HCT116 (cell line): ENCODE results near the gene INSYN1. TPM values are rescaled to one million over a fixed set of nuclear protein-coding genes. Genes with fewer than 3 reads are reported as not detected.

Experiments
- ATAC-seq: fragments of 200-7000 bp; cut with Tn5 transposase; 2 replicates; pipeline ENCODE4 v1.9.1; 2020; ENCODE audit warnings: mild to moderate bottlenecking, moderate library complexity
- BruUV-seq: library from RNA; stranded (reverse); fragments of 400-500 nt; replicated peaks from 2 replicates; lab custom pipeline; 2021; lab: Mats Ljungman, UMichigan
- CTCF ChIA-PET: fragments of 300-600 bp; sonication (Branson Sonifier 250); formaldehyde crosslinking; loops from one replicate; lab custom pipeline; 2021; ENCODE audit warnings: antibody characterized with exemption; lab: Charles Lee
- POLR2A ChIA-PET: fragments of 300-600, 350-600 bp; sonication (Branson Sonifier 250); formaldehyde crosslinking; loops from one replicate; lab custom pipeline; 2021; ENCODE audit warnings: antibody characterized with exemption; lab: Charles Lee
- RAD21 ChIA-PET, 2 experiments: fragments of 300-600 bp; sonication (Branson Sonifier 250); formaldehyde crosslinking; loops; one replicate each; lab custom pipeline; 2023; ENCODE audit warnings: low total read pairs in 2 of 2; ENCODE audit not compliant: uncharacterized antibody in 2 of 2, unreplicated experiment in 2 of 2, low non-redundant PET in 1 of 2; lab: Charles Lee
- DNase-seq: peaks from one replicate; pipeline ENCODE4 v3.0.0-alpha.2; 2010; ENCODE audit warnings: low read depth, low spot score
- H2AFZ ChIP-seq: fragments of 200-600 bp; shearing (Covaris generic), sonication (generic); 2 replicates; pipeline ENCODE4 v1.6.1; 2017; ENCODE audit warnings: low read depth, mixed run types, mixed read lengths, antibody characterized with exemption, low read length; ENCODE audit not compliant: poor library complexity, severe bottlenecking
- H3K27ac ChIP-seq: 2 replicates; pipeline ENCODE4 v1.5.1; 2012; ENCODE audit warnings: low read depth, low read length
- H3K27me3 ChIP-seq: fragments of 200-600 bp; sonication (generic); 2 replicates; pipeline ENCODE4 v1.6.1; 2016; ENCODE audit warnings: mixed run types, low read length, mixed read lengths; ENCODE audit not compliant: insufficient read depth
- H3K36me3 ChIP-seq, 2 experiments: fragments of 200-500 bp in 1 of 2; fragments of 200-600 bp in 1 of 2; sonication (Bioruptor generic) in 1 of 2; sonication (generic) in 1 of 2; 2 replicates each; pipeline versions ENCODE4 v1.5.1 to v1.6.1; 2014 to 2016; ENCODE audit warnings: low read length in 2 of 2, inconsistent platforms in 1 of 2, mixed read lengths in 1 of 2, mixed run types in 1 of 2; ENCODE audit not compliant: insufficient read depth in 2 of 2, control insufficient read depth in 1 of 2
- H3K4me1 ChIP-seq, 2 experiments: fragments of 200-600 bp in 1 of 2; sonication (generic) in 1 of 2; 2 replicates each; pipeline versions ENCODE4 v1.5.1 to v1.6.1; 2012 to 2017; ENCODE audit warnings: low read length in 2 of 2, inconsistent platforms in 1 of 2, mild to moderate bottlenecking in 1 of 2, mixed read lengths in 1 of 2, mixed run types in 1 of 2, moderate library complexity in 1 of 2; ENCODE audit not compliant: insufficient read depth in 2 of 2, control insufficient read depth in 1 of 2
- H3K4me2 ChIP-seq: fragments of 200-600 bp; sonication (generic); 2 replicates; pipeline ENCODE4 v1.6.1; 2017; ENCODE audit warnings: mixed run types, low read length, mixed read lengths
- H3K4me3 ChIP-seq, 2 experiments: fragments of 200-600 bp in 1 of 2; sonication (generic) in 1 of 2; replicated peaks in 1 of 2; 2 replicates each; pipeline ENCODE4 v1.5.1; 2011 to 2016; ENCODE audit warnings: low read length in 2 of 2, control low read depth in 1 of 2, low read depth in 1 of 2, mild to moderate bottlenecking in 1 of 2, mixed read lengths in 1 of 2, mixed run types in 1 of 2
- H3K79me2 ChIP-seq: fragments of 200-600 bp; sonication (generic); 2 replicates; pipeline ENCODE4 v1.6.1; 2017; ENCODE audit warnings: mild to moderate bottlenecking, mixed run types, low read length, moderate library complexity, mixed read lengths; ENCODE audit not compliant: insufficient read depth
- H3K9ac ChIP-seq: fragments of 200-600 bp; sonication (generic); 2 replicates; pipeline ENCODE4 v1.6.1; 2016; ENCODE audit warnings: low read length, mixed read lengths
- H3K9me2 ChIP-seq: fragments of 200-600 bp; sonication (generic), shearing (Covaris generic); 2 replicates; pipeline ENCODE4 v1.6.1; 2017; ENCODE audit warnings: mixed run types, mild to moderate bottlenecking, moderate library complexity; ENCODE audit not compliant: insufficient read depth
- H3K9me3 ChIP-seq, 2 experiments: fragments of 200-500 bp in 1 of 2; fragments of 200-600 bp in 1 of 2; sonication (Bioruptor generic) in 1 of 2; sonication (generic) in 1 of 2; 2 replicates each; pipeline ENCODE4 v1.6.1; 2014 to 2017; ENCODE audit warnings: low read length in 2 of 2, mixed read lengths in 2 of 2, inconsistent platforms in 1 of 2, low read depth in 1 of 2, mild to moderate bottlenecking in 1 of 2, mixed run types in 1 of 2, moderate library complexity in 1 of 2; ENCODE audit not compliant: control insufficient read depth in 1 of 2, insufficient read depth in 1 of 2
- H4K20me1 ChIP-seq: fragments of 200-600 bp; sonication (generic), shearing (Covaris generic); 2 replicates; pipeline ENCODE4 v1.6.1; 2017; ENCODE audit warnings: mixed run types, mild to moderate bottlenecking, moderate library complexity; ENCODE audit not compliant: insufficient read depth
- ATF3 ChIP-seq: IDR thresholded peaks from 2 replicates; pipeline ENCODE4 v1.6.1; 2012
- CBX3 ChIP-seq: IDR thresholded peaks from 2 replicates; pipeline ENCODE4 v1.6.1; 2012; ENCODE audit warnings: low read depth
- CEBPB ChIP-seq: IDR thresholded peaks from 2 replicates; pipeline ENCODE4 v1.6.1; 2012; ENCODE audit warnings: low read depth
- CTCF ChIP-seq, 3 experiments: fragments of 200-600 bp in 1 of 3; sonication (generic) in 1 of 3; IDR thresholded peaks in 2 of 3; conservative IDR thresholded peaks in 1 of 3; 2 replicates each; pipeline ENCODE4 v1.5.1; 2012 to 2017; ENCODE audit warnings: low read depth in 2 of 3, low read length in 2 of 3, antibody characterized with exemption in 1 of 3, borderline replicate concordance in 1 of 3, control low read depth in 1 of 3, mild to moderate bottlenecking in 1 of 3, mixed read lengths in 1 of 3, mixed run types in 1 of 3, moderate library complexity in 1 of 3; ENCODE audit not compliant: insufficient read depth in 1 of 3
- EGR1 ChIP-seq: IDR thresholded peaks from 2 replicates; pipeline ENCODE4 v1.6.1; 2012; ENCODE audit warnings: low read depth
- ELF1 ChIP-seq: IDR thresholded peaks from 2 replicates; pipeline ENCODE4 v1.6.1; 2012; ENCODE audit warnings: low read depth, borderline replicate concordance
- EZH2 ChIP-seq: fragments of 200-600 bp; sonication (generic); IDR thresholded peaks from 2 replicates; pipeline ENCODE4 v1.6.1; 2017; ENCODE audit warnings: antibody characterized with exemption, mixed run types
- EZH2phosphoT487 ChIP-seq: fragments of 200-600 bp; IDR thresholded peaks from 2 replicates; pipeline ENCODE4 v1.6.1; 2018; ENCODE audit warnings: antibody characterized with exemption, borderline replicate concordance
- FOSL1 ChIP-seq: IDR thresholded peaks from 2 replicates; pipeline ENCODE4 v1.6.1; 2012; ENCODE audit warnings: low read depth
- JUND ChIP-seq: IDR thresholded peaks from 2 replicates; pipeline ENCODE4 v1.6.1; 2012
- MAX ChIP-seq: IDR thresholded peaks from 2 replicates; pipeline ENCODE4 v1.6.1; 2012
- POLR2A ChIP-seq: IDR thresholded peaks from 2 replicates; pipeline ENCODE4 v1.7.0; 2011; ENCODE audit warnings: borderline replicate concordance; ENCODE audit not compliant: insufficient read depth, insufficient read length; ENCODE audit errors: extremely low read depth
- REST ChIP-seq: IDR thresholded peaks from 2 replicates; pipeline ENCODE4 v1.6.1; 2012; ENCODE audit warnings: low read depth
- SIN3A ChIP-seq: IDR thresholded peaks from 2 replicates; pipeline ENCODE4 v1.6.1; 2012; ENCODE audit warnings: low read depth
- SP1 ChIP-seq: IDR thresholded peaks from 2 replicates; pipeline ENCODE4 v1.6.1; 2012; ENCODE audit warnings: low read depth
- TCF7L2 ChIP-seq: IDR thresholded peaks from 2 replicates; pipeline ENCODE4 v1.7.0; 2011; ENCODE audit warnings: borderline replicate concordance, inconsistent platforms; ENCODE audit not compliant: insufficient read depth, insufficient read length; ENCODE audit errors: extremely low read depth
- YY1 ChIP-seq: IDR thresholded peaks from 2 replicates; pipeline ENCODE4 v1.6.1; 2011; ENCODE audit warnings: low read length, low read depth, moderate library complexity, mild to moderate bottlenecking; ENCODE audit not compliant: insufficient replicate concordance; ENCODE audit errors: extremely low read depth
- ZBTB33 ChIP-seq: IDR thresholded peaks from 2 replicates; pipeline ENCODE4 v1.6.1; 2011; ENCODE audit warnings: mild to moderate bottlenecking, low read length, moderate library complexity; ENCODE audit not compliant: insufficient replicate concordance; ENCODE audit errors: extremely low read depth
- ZFX ChIP-seq: fragments of 450-650 bp; IDR thresholded peaks from 2 replicates; pipeline ENCODE4 v1.6.1; 2017
- ZNF274 ChIP-seq: fragments of 200-500 bp; sonication (Bioruptor generic); IDR thresholded peaks from 2 replicates; pipeline ENCODE4 v1.6.1; 2014; ENCODE audit warnings: mild to moderate bottlenecking, low read depth, low read length, inconsistent platforms
- intact Hi-C: fragments of 100-400 bp; cut with micrococcal nuclease; formaldehyde crosslinking; loops from 2 replicates; pipeline ENCODE4 v1.10.0; 2022
- total RNA-seq: library from RNA; stranded (reverse); gene quantifications from one replicate; pipeline ENCODE4 v1.2.1, GENCODE V29; 2021; ENCODE audit not compliant: unreplicated experiment

INSYN1 gene
- total RNA-seq, 1 experiment from 2014 or later, result 2.0 TPM

GRCh38 chr15:73745073-73745472 lies 8.1 kb downstream of the INSYN1 start (continued):
- TF ChIP-seq EZH2 (no peak), YY1 (no peak), EZH2phosphoT487 (no peak)

- Histone ChIP-seq H3K4me1 (peaks cover 7 to 11% of the 10 kb centered on the region in 2 experiments), H3K27me3 (no peaks in the 10 kb centered on the region), H3K4me3 (no peak overlapping the region), H3K79me2 (no peaks in the 10 kb centered on the region), H3K9ac (no peak overlapping the region), H3K36me3 (no peaks in the 10 kb centered on the region), H4K20me1 (no peaks in the 10 kb centered on the region), H3K27ac (no peak overlapping the region), H3K4me2 (no peak overlapping the region), H2AFZ (no peak overlapping the region), H3K9me3 (no peaks in the 10 kb centered on the region), H3K9me2 (no peaks in the 10 kb centered on the region)
- ChIA-PET CTCF (no interaction called here), POLR2A (no interaction called here), RAD21 (no interaction called here)
- no TSS peak for BruUV-seq
- intact Hi-C loops, result no loop called here
- ATAC-seq, result no peak
- DNase-seq, result no peak
- TF ChIP-seq ZNF274, result no peak
- no peak for TF ChIP-seq FOSL1
- no peak for TF ChIP-seq CTCF (IDR thresholded peaks at IDR 0.05 in 2 of 3, conservative IDR thresholded peaks at IDR 0.05 in 1 of 3; ENCODE audit: borderline replicate concordance in 1 of 3, insufficient read depth in 1 of 3, low read depth in 2 of 3, low read length in 2 of 3)
- TF ChIP-seq REST, result no peak
- TF ChIP-seq EGR1, result no peak
- TF ChIP-seq EZH2, result no peak
- TF ChIP-seq SP1, result no peak
- no peak for TF ChIP-seq CEBPB
- no peak for TF ChIP-seq CBX3
- TF ChIP-seq MAX, result no peak
- TF ChIP-seq POLR2A, result no peak
- TF ChIP-seq SIN3A, result no peak
- no peak for TF ChIP-seq JUND
- no peak for TF ChIP-seq ELF1
- no peak for TF ChIP-seq ZFX
- no peak for TF ChIP-seq ATF3
- TF ChIP-seq TCF7L2, result no peak
- no peak for TF ChIP-seq ZBTB33
Observed at GRCh38 chr15:73744293-73744692, 8.9 kb downstream of the INSYN1 start.
